Ureter (tissue), 1 donor: Measurements from ENCODE around the gene LACC1. TPM values are rescaled to one million over a fixed set of nuclear protein-coding genes. Genes with fewer than 3 reads are reported as not detected.

Source experiments
- total RNA-seq: library from RNA; stranded (reverse); gene quantifications from one replicate; pipeline ENCODE4 v1.2.4, GENCODE V29; 2023
- donor health status: DM: yes; HTN: yes; CAD: no.

LACC1 gene
- total RNA-seq, 1 donor from 2014 or later, result 10.4 TPM

Other genes with a start within 250 kb of the LACC1 start
- 7.1 TPM for gene ENOX1, start 92.9 kb upstream of the LACC1 start, total RNA-seq
- 22.3 TPM for gene CCDC122, start 164 bp upstream of the LACC1 start, total RNA-seq